SIG-M5 (cell line): Measurements from ENCODE around the gene MAB21L1.

ENCODE experiments used
- DNase-seq: peaks from one replicate; lab custom pipeline; 2025; lab: John Stamatoyannopoulos, UW

Gene MAB21L1

GRCh38 chr13:35475960-35476943, at the start of gene MAB21L1:
Gene MAB21L1, minus strand, starts transcription at chr13:35476689. Its CDS starts 551 bp downstream, at chr13:35476138.
- DNase-seq, result peak; percentile 14

DNA sequence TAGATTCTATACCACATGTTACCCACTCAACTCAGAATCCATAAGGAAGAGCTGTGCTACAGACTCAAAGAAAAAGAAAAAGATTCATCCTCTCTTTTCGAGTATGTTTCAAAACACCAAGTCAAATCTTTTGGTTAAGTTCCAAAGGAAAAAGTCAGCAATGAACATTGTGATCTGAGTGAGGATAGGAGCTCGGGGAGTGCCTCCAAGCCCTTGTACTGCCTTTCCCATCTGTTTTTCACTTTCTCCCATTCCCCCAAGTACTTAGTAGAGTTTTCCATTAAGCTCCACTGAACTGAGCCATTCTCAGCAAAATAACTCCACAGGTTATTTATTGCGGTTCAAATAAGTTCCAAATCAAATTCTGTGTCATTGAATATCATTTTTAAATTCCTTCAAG, 47.7 kb upstream of the MAB21L1 start:
- DNase-seq, result no peak

DNA sequence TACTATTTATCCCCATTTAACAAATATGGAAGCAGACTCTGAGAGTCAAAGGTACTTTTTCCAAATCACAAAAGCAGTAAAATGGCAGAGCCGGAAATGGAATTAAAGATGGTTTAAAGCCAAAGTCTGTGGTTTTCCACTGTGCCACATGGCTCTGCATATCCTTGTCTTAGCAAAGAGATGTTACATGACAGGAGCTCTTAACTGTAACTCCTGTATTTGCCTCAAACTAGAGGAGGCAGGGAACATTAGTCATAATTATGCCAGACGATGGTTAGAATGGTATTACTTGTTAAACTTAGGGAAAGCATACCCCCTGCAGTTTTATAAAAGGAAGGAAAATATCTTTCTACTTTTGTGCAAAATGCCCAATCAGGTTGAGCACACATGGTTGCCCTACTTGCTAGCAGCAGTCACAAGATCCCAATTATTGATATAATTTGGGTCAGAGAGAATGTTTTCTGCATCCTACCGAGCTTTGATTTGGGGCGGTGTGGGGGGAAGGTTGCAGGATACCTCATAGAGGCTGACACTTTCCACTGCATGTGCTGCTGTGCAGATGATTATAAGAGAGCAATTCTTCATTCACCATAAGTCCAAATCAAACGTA, 42.0 kb upstream of the MAB21L1 start:
- DNase-seq, result no peak

GRCh38 chr13:35514801-35515502, 38.5 kb upstream of the MAB21L1 start:
- DNase-seq, result no peak

GRCh38 chr13:35514061-35514477, 37.6 kb upstream of the MAB21L1 start:
- DNase-seq, result no peak

GRCh38 chr13:35512271-35512920, 35.9 kb upstream of the MAB21L1 start:
- peak; percentile 42 for DNase-seq

DNA sequence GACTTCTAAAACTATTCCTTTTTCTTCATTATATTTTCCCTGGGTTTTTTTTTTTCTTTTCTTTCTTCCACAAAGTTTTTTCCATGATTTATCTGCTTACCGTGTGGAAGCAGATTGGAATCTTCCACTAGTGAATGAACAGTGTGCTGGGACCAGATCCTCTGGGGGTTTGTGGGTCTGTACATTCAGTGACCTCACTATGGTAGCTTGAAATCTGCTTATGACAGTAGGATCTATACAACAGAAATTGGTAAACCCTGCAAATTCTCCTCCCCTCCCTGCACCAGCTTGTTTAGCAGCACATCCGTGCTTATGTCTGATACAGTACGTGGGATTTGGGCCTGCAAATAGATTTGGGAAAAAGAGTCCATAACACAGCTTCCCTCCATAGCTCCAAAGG, 26.0 kb upstream of the MAB21L1 start:
- DNase-seq, result no peak

DNA sequence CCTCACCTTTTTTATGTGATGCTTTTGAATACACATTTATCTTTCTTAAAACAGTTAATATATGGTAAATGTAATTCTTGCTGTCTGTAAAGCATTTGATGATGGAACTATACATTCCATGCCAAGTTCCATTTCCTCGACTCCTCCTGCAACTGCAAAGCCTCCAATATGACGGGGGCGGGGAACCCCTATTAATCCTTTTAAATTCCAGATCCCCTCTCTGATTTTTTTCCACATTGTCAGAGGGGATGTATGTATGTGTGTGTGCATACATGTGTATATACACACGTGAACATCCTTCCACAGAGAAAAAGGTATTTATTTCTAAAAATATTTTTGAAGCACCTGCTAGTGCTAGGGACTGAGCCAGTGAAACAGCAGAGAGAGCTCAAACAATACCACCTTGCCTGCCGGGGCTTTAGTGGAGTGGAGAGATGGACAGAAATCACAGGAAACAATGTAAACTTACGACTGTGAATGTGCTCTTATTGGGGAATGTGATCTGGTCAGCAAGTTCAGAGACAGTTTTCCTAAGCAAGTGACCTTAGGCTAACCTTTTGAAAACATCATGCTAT, 25.3 kb upstream of the MAB21L1 start:
- DNase-seq, result no peak

- DNase-seq, result no peak
These were observed 23.7 kb upstream of the MAB21L1 start for GRCh38 chr13:35500144-35500543.

DNA sequence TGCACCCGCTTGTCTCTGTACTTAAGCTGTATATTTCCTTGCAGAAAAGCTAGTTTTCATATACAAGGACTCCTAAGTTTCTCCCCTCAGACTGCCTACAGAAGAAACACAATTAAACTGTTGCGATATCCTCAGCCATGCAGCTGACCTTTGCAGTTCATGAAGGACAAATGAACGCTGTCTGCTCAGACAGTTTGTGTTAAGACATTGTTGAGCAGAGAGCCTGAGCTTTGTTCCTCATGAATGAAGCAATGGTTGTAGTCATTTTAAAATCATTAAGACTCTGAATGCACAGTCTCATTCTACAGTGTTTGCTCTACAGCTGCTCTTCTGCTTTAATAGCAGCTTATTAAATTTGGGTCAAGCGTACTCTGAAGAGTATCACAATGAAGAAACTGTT, 23.2 kb upstream of the MAB21L1 start:
- no peak for DNase-seq

DNA sequence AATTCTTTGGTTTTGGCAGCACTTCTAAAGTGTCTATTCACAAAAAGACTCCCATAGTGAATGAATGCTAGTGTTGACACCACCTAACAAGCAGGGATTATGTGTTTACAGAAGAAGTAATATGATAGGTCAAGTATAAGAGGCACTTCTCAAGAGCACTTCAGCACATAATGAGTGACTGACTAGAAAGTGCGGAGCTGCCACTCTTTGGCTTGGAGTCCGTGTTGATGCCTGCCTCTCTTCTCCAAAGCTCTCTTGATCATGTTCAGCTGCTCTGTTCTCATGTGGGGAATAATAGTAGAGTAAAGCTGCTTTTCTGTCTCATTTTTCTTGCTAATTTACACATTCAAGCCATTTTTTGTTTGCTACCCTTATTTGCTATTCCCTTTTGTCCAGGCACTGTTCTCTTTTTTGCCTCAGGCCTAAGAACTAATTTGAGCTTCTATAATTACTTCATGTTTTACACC, 22.7 kb upstream of the MAB21L1 start:
- no peak for DNase-seq

- DNase-seq, result no peak
These were observed 21.7 kb upstream of the MAB21L1 start for GRCh38 chr13:35498231-35498630.

GRCh38 chr13:35496761-35497386, 20.4 kb upstream of the MAB21L1 start:
- no peak for DNase-seq

GRCh38 chr13:35496006-35496405, 19.5 kb upstream of the MAB21L1 start:
- no peak for DNase-seq

DNA sequence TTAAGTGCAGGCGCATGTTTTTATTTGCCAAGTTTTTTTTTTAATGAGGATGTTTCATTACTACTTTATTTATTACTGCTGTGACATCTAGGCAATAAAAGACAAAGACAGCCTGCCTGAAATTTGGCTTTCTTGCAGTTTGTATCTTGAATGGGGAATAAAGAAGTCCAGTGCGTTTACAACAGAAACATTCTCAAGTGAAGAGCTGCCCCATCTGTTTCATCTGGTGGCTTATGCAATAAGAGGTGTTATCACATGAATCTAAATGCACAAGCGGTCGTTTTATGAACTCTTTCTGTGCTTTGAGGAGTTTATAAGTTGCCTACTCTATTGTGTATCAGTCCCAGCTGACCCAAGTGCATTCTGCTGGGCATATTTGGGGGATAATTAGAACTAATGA, 12.6 kb upstream of the MAB21L1 start:
- DNase-seq, result no peak

DNA sequence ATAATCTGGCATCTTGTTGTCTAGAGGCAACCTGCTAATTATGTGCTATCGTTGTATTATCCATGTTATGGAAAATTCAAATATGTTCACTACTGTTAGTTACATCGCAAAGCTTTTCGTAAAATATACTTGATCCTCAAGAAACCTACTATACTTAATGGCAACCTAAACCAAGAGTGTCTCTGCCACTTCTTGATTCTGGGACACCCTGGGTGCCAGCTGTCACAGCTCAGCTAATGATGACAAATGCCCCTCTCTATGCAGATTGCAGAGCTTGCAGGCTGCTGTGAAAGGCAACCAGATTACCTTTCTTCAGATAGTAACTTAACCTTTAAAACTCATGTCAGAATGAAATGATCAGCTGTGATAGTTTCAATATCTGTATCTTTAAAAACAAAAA, 8.9 kb upstream of the MAB21L1 start:
- no peak for DNase-seq

DNA sequence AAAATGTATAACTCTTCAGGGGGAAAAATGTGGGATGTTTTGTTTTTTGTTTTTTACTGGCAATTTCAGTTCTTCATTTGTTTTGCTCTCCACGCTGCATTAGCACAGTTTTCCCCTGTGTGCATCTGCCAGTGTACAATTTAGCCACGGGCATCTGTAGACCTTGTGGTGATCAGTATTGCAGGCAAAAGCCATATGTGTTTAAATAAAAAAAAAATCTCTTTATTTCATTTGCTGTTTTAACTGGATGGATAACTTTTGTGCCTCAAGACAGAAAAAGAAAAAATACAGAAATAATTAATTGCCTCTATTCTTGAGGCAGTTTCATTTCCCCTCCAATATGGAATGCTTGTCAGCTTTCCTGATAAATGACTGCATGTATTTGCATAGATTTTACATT, 7.9 kb upstream of the MAB21L1 start:
- no peak for DNase-seq

DNA sequence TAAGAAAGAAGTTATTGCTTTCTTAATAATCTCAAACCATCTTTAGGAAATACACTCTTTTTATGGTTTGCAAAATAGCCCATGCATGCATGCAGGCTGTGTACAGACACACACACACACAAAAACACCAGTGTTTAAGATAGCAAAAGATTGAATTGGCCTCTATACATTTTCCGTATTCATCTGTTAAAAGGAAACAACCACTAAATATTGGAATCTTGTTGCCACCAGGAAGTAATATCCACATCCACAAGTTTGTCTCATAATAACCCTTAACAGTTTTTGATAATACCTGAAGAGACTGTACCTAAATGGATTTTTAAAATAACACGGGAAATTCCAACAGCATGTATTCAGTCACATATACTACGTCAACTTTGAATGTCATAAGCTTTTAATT, 7.3 kb upstream of the MAB21L1 start:
- no peak for DNase-seq

DNA sequence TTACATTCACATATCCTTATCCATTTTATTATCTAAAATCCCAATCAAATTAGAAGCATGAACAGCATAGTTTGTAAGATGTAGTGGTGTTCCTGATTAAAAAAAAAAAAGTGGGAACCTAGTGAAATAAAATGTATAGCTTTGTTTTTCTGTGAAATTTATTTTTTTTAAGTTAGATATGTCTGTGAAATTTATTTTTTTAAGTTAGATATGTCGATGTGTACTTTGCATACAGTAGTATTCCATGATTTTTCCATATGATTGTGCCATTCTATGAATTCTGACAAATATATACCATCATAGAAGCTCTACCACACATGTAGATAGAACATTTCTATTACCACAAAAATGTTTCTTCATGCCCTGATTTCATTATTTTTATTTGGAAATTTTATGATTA, 6.0 kb upstream of the MAB21L1 start:
- no peak for DNase-seq

DNA sequence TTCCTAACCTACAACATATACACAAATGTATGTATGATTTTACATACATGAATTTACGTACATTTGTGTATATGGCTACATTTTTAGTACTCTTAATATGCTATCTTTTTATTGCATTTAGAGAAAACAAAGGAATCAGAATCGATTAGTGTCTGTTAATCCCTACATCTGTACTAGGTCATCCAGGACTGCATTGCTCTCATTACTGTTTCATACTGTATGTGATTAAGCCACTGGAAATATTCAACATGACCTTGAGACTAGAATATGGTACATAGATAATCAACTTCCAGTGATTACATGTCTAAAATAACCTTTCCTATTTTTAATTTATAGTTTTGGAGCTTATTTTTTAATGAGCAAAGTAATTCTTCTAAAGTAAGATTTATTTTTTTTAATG, 5.3 kb upstream of the MAB21L1 start:
- DNase-seq, result no peak

DNA sequence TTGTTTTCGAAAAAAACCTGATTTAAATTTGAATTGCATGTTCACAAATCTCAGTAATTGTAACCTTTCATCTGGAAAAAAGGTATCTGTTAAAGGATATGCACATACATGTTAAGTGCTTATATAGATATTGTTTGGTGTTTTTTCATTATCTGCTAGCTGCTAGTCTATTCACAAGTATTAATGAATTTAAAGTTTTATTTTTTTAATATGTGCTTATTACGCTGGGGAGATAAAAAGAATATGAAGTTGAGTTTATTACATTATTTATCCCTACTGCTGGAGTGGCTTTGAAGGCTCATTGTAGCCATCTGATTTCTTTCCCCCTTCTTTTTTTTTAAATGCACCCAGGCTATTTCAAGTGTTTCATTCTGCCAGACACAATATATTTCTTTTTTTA, 3.9 kb upstream of the MAB21L1 start:
- DNase-seq, result no peak
